NCI-H1105 (cell line): ENCODE measurements around the gene AP1S1.
"Not testable (repeated sequence)": the region's sequence is repeated elsewhere in the genome, so short reads cannot be mapped to it uniquely, and the experiment has no call there.

Experiments
- DNase-seq: peaks from one replicate; lab custom pipeline; 2025; lab: John Stamatoyannopoulos, UW

AP1S1 gene

GRCh38 chr7:101153969-101154692 lies at the start of gene AP1S1:
AP1S1 (plus strand) TSS chr7:101154476; CDS start chr7:101154515, 39 bp downstream.
- DNase-seq, result peak; percentile 98

- DNase-seq, result no peak
These were observed 49.5 kb upstream of the AP1S1 start for GRCh38 chr7:101104799-101105198.

- not testable (repeated sequence) for DNase-seq
These were observed 49.0 kb upstream of the AP1S1 start for GRCh38 chr7:101105248-101105647.

DNA sequence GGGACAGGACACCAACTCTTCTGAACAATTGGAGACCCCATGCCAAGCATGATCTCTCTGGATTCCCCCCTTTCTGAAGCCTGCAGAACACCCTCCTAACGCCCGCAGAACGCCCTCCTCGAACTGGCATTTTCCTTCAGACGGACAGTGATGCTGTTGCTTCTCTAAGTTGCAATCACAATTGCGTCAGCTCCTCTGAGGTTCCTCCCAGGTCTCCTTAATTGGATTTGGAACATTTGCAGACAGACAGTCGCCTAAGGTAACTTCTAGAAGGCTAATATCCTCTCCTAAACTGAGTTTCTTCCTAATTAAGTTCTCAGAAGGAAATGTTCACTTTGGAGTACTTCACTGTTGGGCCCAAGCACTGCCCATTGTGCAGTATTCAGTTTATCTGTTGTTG lies 47.9 kb upstream of the AP1S1 start:
- DNase-seq, result no peak

- no peak for DNase-seq
These were observed 45.9 kb upstream of the AP1S1 start for GRCh38 chr7:101108330-101108857.

GRCh38 chr7:101108961-101109360 lies 45.3 kb upstream of the AP1S1 start:
- DNase-seq, result no peak

GRCh38 chr7:101109368-101109767 lies 44.9 kb upstream of the AP1S1 start:
- no peak for DNase-seq

DNA sequence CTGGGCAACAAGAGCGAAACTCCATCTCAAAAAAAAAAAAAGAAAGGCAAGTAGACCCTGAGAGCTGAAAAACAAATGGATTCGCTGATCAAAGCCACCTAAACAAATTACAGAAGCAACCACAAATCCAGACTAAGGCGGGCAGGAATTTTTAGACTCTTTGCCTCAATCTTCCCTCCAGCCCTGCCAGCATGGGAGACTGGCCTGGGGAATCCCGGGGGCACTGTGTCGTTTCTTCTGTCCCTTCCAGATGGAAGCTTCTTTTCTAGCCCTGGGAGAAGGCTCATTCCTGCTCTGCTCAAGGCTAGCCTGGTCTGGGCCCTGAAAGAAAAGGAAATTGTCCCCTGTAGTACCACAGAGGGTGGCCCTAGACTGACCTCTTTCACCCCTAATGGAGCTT lies 43.0 kb upstream of the AP1S1 start:
- DNase-seq, result no peak

DNA sequence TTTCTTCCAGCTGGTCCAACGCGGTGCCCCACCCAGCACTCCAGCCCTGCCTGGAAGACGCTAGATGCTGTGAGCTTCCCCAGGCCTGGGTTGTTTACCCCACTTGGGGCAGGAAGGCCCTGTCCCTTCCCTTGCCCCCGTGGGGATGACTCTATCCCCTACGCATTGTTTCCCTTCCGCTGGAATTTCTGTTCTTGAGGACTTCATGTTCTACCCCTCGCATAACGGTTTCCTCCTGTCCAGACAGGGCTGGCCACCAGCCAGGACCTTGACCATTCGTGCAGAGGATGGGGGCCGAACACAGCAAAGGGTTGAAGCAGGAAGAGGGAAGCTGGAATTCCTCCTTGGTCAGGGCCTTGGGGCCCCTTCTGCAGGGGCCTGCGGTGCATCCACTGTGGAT lies 42.0 kb upstream of the AP1S1 start:
- no peak for DNase-seq

GRCh38 chr7:101113140-101113539 lies 41.1 kb upstream of the AP1S1 start:
- DNase-seq, result not testable (repeated sequence)

GRCh38 chr7:101113836-101114235 lies 40.4 kb upstream of the AP1S1 start:
- DNase-seq, result no peak

DNA sequence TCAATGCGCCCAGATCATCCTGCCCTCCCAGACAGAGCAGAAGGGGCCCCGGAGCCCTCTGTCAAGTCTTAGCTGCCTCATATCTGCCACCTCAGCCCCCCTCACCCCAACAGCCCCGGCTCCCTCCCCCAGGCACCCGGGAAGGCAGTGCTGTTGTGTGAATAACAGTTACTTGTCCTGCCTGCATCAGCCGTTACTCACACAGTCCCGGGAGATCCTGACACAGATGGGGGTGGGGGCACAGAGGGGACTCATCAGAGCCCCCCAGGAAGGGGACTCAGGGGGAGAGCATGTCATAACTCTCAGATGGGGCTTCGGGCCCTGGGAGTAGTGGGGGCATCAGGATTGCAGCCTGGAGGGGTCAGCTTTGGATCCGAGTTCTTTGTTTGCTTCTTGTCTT lies 39.8 kb upstream of the AP1S1 start:
- no peak for DNase-seq

DNA sequence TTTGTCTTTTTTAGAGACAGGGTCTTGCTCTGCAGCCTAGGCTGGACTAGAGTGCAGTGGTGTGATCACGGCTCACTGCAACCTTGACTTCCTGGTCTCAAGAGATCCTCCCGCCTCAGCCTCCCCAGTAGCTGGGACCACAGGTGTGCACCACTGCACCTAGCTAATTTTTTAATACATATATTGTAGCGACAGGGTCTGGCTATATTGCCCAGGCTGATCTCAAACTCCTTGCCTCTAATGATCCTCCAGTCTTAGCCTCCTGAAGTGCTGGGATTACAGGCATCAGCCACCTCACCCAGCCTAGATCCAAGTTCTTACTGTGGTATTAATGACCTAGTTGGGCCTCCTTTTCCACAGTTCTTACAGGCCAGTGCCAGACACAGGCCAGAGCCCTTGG lies 39.1 kb upstream of the AP1S1 start:
- no peak for DNase-seq

GRCh38 chr7:101116898-101117297 lies 37.4 kb upstream of the AP1S1 start:
- no peak for DNase-seq

- no peak for DNase-seq
These were observed 35.4 kb upstream of the AP1S1 start for GRCh38 chr7:101118856-101119255.

DNA sequence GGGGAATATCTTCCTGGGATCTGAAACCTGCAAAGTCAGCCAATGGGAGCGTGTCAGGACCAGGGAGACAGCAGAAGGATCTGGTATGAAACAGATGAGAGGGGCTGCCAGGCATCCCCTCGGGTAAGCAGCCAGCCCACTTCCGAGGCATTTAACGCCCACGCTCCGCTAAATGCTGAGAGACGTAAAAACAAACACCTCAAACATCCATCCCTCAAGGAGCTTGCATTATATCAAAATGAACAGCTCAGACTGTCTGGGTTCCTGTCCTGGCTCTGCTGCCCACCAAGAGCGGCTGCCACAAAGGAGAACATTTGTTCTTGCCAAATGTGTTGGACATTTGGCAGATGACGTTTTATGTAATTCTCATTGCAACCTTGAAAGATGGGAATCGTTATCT lies 34.4 kb upstream of the AP1S1 start:
- no peak for DNase-seq

GRCh38 chr7:101120315-101120714 lies 34.0 kb upstream of the AP1S1 start:
- DNase-seq, result no peak

DNA sequence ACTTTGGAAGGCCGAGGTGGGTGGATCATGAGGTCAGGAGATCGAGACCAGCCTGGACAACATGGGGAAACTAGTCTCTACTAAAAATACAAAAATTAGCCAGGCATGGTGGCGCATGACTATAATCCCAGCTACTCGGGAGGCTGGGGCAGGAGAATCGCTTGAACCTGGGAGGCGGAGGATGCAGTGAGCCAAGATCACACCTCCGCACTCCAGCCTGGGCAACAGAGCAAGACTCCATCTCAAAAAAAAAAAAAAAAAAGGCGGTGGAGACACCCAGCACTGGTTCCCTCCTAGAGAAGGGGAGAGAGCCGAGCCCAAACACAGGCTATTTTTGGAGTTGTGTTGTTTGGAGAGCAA lies 32.7 kb upstream of the AP1S1 start:
- DNase-seq, result not testable (repeated sequence)

GRCh38 chr7:101121991-101122932 lies 32.0 kb upstream of the AP1S1 start:
- no peak for DNase-seq

DNA sequence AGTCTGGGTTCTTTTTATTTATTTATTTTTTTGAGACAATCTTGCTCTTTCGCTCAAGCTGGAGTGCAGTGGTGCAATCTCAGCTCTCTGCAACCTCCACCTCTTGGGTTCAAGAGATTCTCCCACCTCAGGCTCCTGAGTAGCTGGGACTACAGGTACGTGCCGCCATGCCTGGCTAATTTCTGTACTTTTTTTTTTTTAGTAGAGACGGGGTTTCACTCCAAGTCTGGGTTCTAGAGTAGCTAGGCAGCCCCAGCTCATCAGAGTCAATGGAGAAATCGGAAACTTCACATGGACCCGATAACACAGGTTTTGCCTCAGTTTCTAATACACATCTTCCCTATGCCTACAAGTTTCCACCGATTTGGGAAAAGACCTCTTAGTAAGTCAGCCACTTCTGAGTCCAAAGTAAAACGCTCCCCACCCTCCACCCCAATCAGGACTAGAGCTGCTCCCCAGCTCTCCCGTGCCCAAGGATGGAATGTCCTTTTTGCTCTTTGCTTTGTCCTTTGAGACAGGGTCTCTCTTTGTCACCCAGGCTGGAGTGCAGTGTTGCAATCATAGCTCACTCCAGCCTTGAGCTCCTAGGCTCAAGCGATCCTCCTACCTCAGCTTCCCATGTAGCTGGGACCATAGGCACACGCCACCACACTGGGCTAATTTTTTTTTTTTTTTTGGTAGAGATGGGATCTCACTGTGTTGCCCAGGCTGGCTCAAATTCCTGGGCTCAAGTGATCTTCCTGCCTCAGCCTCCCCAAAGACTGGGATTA lies 31.2 kb upstream of the AP1S1 start:
- DNase-seq, result no peak

DNA sequence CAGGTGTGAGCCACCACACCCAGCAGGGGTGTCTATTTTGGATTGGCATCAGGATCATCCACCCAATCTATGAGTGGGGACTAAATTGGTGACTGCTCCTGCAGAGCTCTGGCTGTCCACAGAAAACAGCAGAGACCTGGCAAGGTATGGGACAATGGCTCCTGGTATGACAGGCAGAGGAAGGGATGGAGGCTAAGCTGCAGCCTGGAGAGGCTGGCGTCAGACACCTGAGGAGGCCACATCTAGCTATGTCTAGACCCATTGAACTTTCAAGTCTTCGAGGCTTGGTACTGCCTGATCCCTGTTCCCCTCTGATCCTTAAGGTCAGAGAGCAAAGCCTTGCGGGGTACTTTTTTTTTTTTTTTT lies 30.6 kb upstream of the AP1S1 start:
- DNase-seq, result no peak

- DNase-seq, result no peak
These were observed 29.8 kb upstream of the AP1S1 start for GRCh38 chr7:101124376-101125056.
